ENCODE data around the gene CACNB4. TPM values are rescaled to one million over a fixed set of nuclear protein-coding genes. Genes with fewer than 3 reads are reported as not detected.
"Not testable (repeated sequence)": the region's sequence is repeated elsewhere in the genome, so short reads cannot be mapped to it uniquely, and the experiment has no call there.

CACNB4 gene
- total RNA-seq, 4 donors from 2014 or later = 3.5 to 4.8 (median 4.3) TPM

DNA sequence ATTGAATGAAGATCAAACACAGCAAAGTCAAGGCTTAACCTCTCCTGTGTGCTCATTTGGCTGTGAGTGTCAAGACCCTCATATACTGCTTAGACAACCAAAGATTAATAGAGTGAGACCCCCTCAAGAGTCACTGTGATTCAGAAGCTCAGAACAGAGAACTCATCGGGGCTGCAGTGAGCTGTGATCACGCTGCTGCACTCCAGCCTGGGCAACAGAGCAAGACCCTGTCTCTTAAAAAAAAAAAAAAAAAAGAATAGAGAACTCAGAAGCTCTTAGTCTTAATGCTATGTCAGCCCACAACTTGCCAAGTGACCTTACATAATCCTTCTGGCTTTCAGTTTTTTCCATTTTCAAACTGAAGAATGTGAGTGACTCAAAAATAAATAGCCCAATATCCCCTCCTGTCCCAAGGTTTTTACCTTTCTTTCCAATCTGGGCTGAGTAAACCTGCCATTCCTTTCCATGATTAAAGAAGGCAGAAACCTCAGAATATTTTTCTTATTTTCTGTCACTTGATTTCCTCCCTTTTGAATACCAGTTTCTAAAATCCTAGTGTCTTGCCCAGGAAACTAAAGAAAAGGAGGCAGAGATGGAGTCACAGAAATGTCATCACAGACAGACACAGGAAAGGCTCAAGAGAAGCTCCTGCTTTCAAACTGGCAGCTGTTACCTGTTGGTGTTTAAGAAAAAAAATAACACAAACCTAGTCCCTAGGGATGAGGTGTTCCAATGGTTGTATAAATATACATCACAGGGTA lies 102.4 kb downstream of the CACNB4 start:
- DNase-seq (ENCODE audit: low spot score in 2 of 2) = no peak
- Histone ChIP-seq H3K36me3 (no peaks in the 10 kb centered on the region), H3K27ac (peak overlapping the region in 1 of 4 donors; percentile 41), H3K27me3 (no peaks in the 10 kb centered on the region), H3K4me1 (peaks cover 0 to 9% (median 0%) of the 10 kb centered on the region in 4 donors), H3K9me3 (no peaks in the 10 kb centered on the region), H3K4me3 (no peak overlapping the region)
- TF ChIP-seq, protein P1, sequence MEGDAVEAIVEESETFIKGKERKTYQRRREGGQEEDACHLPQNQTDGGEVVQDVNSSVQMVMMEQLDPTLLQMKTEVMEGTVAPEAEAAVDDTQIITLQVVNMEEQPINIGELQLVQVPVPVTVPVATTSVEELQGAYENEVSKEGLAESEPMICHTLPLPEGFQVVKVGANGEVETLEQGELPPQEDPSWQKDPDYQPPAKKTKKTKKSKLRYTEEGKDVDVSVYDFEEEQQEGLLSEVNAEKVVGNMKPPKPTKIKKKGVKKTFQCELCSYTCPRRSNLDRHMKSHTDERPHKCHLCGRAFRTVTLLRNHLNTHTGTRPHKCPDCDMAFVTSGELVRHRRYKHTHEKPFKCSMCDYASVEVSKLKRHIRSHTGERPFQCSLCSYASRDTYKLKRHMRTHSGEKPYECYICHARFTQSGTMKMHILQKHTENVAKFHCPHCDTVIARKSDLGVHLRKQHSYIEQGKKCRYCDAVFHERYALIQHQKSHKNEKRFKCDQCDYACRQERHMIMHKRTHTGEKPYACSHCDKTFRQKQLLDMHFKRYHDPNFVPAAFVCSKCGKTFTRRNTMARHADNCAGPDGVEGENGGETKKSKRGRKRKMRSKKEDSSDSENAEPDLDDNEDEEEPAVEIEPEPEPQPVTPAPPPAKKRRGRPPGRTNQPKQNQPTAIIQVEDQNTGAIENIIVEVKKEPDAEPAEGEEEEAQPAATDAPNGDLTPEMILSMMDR (IDR thresholded peaks at IDR 0.05) = no peak
- TF ChIP-seq POLR2A (IDR thresholded peaks at IDR 0.05) = no peak
- TF ChIP-seq EP300 (IDR thresholded peaks at IDR 0.05) = no peak
- WGBS, 2 donors = 53 to 68% methylated on average over 2 of the region's 2 CpGs

DNA sequence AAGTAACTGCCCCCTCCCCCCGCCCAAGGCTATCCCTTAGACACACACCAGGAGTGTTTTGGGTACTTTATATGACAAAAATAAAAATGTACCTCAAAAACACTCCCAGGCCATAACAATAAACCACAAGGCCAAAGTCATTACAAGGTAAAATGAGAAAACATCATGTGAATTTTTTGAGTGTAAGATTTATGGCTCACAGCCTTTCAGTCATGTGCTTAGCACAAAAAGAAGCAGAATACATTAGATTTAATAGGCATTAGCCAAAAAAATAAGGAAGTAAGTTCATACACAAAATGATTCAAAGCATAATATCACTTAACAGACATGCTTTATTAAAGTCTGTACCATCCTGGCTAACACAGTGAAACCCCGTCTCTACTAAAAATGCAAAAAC lies 103.7 kb downstream of the CACNB4 start:
- no peaks in the 10 kb centered on the region for H3K36me3 ChIP-seq
- H3K4me1 ChIP-seq = peaks cover 0 to 9% (median 0%) of the 10 kb centered on the region in 4 donors
- H3K9me3 ChIP-seq = no peaks in the 10 kb centered on the region
- WGBS, 2 donors = 84 to 92% methylated on average over 2 of the region's 2 CpGs
- no peak overlapping the region for H3K4me3 ChIP-seq
- no peak for TF ChIP-seq EP300 (IDR thresholded peaks at IDR 0.05)
- TF ChIP-seq, protein P1 (IDR thresholded peaks at IDR 0.05) = no peak
- no peak for TF ChIP-seq POLR2A (IDR thresholded peaks at IDR 0.05)
- no peak for DNase-seq (ENCODE audit: low spot score in 2 of 2)
- no peaks in the 10 kb centered on the region for H3K27me3 ChIP-seq
- H3K27ac ChIP-seq = no peak overlapping the region

DNA sequence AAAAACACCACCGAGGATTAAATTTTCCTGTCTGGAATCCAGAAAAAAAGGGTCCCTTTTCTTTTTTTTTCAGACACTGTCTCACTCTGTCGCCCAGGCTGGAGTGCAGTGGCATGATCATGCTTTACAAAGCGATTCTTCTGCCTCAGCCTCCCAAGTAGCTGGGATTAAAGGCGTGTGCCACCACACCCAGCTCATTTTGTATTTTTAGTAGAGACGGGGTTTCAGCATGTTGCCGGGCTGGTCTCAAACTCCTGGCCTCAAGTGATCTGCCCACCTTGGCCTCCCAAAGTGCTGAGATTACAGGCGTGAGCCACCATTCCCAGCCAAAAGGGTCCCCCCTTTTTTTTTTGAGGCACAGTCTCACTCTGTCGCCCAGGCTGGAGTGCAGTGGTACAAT lies 104.7 kb downstream of the CACNB4 start:
- not testable (repeated sequence) for H3K9me3 ChIP-seq; H3K27ac ChIP-seq; H3K36me3 ChIP-seq; H3K4me3 ChIP-seq; H3K4me1 ChIP-seq; DNase-seq (ENCODE audit: low spot score in 2 of 2); H3K27me3 ChIP-seq
- WGBS, 2 donors = 91 to 95% methylated on average over 8 of the region's 8 CpGs

DNA sequence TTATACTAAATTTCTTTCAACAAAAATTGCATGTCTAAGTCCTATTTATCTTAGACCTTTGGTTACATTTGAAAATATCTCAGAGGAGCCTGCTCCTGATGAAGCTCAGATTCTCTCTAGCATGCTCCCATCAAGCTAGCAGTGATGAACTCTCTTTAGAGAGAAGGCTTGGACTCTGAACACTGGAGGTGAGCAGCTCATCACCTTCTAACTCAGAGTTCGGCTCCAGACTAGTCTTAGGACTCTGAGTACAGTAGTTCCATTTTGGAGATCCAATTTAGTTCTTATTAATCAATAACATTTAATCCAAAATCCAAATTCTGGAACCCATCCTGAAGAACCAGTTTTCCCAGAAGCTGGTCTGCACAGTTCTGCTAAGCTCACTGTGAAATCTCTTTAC lies 107.8 kb downstream of the CACNB4 start:
- H3K4me1 ChIP-seq = no peaks in the 10 kb centered on the region
- no peak for TF ChIP-seq EP300 (IDR thresholded peaks at IDR 0.05)
- TF ChIP-seq POLR2A (IDR thresholded peaks at IDR 0.05) = no peak
- TF ChIP-seq, protein P1 (IDR thresholded peaks at IDR 0.05) = no peak
- DNase-seq (ENCODE audit: low spot score in 2 of 2) = no peak
- H3K36me3 ChIP-seq = no peaks in the 10 kb centered on the region
- no peak overlapping the region for H3K27ac ChIP-seq
- H3K9me3 ChIP-seq = no peaks in the 10 kb centered on the region
- no peak overlapping the region for H3K4me3 ChIP-seq
- H3K27me3 ChIP-seq = no peaks in the 10 kb centered on the region
- WGBS, 2 donors = 95 to 100% methylated on average over 1 of the region's 1 CpG

DNA sequence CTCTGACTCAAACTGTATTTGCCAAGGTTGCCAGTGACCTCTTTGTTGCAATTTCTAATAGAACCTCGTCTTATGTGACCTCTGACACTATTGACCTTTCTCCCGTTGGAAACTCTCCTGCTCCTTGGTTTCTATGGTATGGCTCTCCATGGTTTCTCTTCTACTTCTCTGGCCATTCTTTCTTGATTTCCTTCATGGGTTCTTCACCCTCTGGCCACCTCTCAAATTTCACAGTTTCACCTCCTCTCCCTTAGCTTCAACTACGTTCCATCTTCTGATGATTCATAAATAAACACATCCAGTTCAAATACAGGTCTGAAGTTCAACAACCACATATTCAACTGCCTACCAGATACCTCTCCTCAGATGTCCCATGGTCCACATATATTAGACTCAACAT lies 109.5 kb downstream of the CACNB4 start:
- DNase-seq (ENCODE audit: low spot score in 2 of 2) = no peak
- H3K9me3 ChIP-seq = no peaks in the 10 kb centered on the region
- H3K4me3 ChIP-seq = no peak overlapping the region
- no peak overlapping the region for H3K27ac ChIP-seq
- no peaks in the 10 kb centered on the region for H3K27me3 ChIP-seq
- no peaks in the 10 kb centered on the region for H3K4me1 ChIP-seq
- TF ChIP-seq, protein P1 (IDR thresholded peaks at IDR 0.05) = no peak
- TF ChIP-seq EP300 (IDR thresholded peaks at IDR 0.05) (no peak), POLR2A (IDR thresholded peaks at IDR 0.05) (no peak)
- H3K36me3 ChIP-seq = no peaks in the 10 kb centered on the region
- 63 to 64% methylated on average over 3 of the region's 3 CpGs for WGBS, 2 donors

Measured in tibial nerve (tissue), 4 donors.